ENCODE data around the gene KCNAB1.

The KCNAB1 gene

GRCh38 chr3:156140001-156140595, 19.7 kb downstream of the KCNAB1 start:
- no peak for DNase-seq

DNA sequence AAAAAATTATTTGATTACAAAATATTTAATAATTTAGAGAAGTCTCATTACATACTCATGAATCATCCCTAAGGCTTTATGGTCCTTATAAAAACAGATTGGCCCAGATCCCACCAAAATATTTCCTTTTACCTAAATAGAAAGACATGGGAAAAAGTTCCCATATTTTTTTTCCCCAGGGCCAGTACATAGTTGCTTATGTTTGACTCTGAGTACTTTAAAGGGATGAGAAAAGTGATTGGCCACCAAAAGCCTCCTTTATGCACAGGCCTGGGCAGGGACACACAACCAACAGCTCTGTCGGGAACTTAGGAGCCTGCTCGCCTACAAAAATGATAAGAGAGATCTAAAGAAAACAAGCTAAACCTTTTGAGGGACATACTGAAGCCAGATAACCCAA, 22.3 kb downstream of the KCNAB1 start:
- DNase-seq, result no peak

GRCh38 chr3:156143136-156143535, 22.8 kb downstream of the KCNAB1 start:
- DNase-seq, result no peak

DNA sequence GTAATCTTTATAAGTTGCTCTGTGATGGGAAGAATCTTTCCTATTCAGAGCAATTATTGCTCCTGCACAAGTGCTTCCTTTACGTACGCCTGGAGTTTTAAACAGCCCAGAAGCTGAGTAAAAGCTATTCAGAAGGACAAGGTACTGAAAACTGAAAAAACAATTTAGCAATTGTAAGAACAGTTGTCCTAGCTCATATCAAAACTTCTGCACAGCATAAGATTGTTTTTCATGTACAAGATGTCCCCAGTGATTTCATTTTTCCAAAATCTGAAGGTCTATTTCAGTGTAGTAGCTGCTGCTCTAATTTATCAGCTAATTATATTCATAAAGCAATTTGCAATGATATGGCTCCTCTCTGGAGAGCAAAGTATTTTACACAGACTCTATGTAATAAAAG, 23.7 kb downstream of the KCNAB1 start:
- DNase-seq, result no peak

GRCh38 chr3:156145866-156146265, 25.5 kb downstream of the KCNAB1 start:
- no peak for DNase-seq

GRCh38 chr3:156148345-156148945, 28.1 kb downstream of the KCNAB1 start:
- no peak for DNase-seq

DNA sequence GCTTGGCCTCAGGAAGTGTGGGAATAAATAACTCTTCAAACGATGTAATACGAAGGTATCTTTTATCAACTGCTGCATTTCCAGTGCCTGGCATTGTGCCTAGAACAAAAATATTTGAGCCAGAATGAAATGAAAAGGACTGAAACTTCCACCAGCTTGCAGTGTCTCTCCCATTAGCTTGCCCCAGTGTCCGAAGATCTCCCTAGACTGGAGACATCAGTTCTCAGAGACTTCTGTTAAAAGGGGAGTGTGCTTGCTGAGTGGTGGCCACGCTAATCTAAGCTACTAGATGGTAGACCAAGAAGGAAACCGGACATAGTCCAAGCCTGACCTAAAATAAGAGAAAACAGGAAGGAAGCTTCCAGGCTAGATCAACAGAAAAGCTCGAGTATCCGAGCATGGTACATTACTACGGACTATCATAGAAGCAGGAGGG, 28.6 kb downstream of the KCNAB1 start:
- no peak for DNase-seq

DNA sequence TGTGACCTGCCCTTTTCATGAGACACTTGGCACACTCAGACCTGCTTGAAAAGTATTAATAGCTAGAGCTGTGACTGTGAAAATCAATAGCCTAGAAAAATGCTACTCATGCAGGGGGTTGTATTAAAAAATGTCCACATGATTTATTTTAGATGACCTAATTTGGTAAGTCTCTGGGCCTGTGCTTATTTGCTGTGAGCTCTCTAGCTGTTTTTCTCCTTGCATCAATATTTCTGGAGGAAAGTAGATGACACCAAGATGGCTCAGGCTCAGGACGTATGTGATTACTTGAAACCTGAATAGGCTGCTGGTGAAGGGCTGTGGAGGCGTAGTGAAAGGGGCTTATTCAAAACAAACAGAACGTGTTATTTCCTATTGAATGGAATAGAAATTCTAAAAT, 29.5 kb downstream of the KCNAB1 start:
- DNase-seq, result no peak

DNA sequence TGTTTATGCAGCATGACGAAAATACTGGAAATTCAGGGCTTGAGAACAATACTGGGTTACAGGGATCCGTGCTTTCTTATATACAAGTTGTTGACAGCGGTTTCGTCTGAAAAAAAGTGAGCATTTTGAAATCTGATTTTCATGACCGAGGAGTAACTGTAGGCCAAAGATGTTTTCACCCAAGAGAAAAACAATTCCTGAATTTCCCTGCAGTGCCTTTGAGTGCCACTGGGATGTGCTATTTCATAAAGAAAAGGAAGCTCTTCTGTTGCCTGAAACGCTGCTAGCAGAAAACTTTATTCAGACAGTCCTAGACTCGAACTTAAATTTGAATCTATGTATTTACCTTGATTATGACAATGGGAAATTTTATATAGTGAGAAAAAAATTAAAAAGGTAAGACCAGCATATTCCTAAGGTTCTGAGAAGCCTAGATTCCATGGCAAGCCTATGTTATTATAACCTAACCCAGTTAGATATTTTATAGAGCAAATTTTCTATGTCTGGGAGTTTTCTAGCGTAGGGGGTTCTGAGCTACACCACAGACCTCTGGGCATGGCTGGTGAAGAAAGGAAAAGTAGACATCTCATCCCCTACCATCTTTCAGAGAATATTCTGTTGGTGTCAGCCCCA, 30.2 kb downstream of the KCNAB1 start:
- no peak for DNase-seq

DNA sequence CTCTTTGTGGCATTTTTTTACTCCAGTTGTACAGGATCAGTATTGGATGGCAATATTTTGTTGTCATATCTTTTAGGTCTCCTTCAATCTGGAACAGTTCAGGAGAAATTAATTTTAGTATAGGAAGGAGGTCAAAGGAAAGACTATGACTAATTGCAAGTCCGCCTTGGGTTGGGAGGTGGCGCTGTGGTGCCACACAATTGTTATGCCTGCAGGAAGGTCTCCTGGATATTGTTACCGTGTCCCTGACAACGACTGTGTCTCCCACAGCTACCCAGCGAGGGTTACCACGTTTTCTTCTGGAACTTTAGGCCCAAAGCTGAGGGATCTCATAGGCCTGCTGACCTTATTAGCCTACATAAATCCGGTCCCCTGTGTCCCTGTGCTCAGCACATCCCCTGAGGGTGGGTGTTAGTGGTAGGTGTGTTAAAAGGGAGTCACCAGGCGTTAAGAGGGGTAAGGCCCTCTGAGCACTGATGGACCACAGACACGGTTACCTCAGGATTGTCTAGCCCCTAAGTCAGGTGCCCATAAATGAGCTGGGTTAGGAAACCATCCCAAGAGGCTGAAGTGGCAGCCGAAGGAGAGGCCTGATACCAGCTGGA, 31.5 kb downstream of the KCNAB1 start:
- DNase-seq, result peak; percentile 64

- no peak for DNase-seq
Observed at GRCh38 chr3:156158656-156159295, 38.4 kb downstream of the KCNAB1 start.

GRCh38 chr3:156160647-156161046, 40.3 kb downstream of the KCNAB1 start:
- DNase-seq, result no peak

- no peak for DNase-seq
Observed at GRCh38 chr3:156161172-156161571, 40.8 kb downstream of the KCNAB1 start.

DNA sequence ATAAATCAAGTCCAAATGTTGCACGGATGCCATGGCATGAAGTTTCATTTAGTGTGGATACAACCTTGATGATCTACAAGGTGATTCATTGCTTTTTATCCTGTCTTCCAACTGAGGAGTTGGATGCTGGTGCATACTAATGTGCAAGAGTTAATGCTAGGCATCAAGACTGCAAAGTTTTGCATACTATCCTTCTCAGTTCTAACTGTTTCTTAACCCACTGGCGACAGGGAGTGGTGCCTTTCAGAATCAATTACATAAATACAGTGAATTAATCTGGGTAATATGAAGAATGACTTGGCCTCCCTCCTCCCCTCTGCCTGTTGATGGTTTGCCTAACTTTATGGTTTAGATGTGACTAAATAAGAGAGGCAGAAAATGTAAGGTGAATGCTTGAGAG, 43.5 kb downstream of the KCNAB1 start:
- DNase-seq, result no peak

DNA sequence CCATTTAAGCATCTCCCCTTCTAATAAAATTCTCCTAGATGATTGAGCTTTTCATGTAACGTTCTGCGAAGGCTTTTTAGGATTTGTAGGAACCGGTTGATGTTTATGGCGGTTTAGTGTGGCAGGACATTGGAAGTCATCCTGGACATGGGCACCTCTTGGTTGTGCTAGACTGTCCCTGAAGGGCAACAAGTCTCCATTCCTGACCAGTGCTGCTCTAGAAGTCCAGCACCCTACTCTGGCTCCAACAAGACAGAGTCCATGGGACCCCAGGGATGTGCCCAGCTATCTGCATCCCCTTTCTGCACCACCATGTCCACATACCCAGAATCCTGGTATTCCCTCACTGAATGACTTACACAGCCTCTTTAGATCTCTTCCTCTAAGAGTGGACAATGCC, 46.4 kb downstream of the KCNAB1 start:
- DNase-seq, result no peak

- DNase-seq, result no peak
Observed at GRCh38 chr3:156170571-156170970, 50.2 kb downstream of the KCNAB1 start.

- no peak for DNase-seq
Observed at GRCh38 chr3:156171281-156172267, 51.2 kb downstream of the KCNAB1 start.

DNA sequence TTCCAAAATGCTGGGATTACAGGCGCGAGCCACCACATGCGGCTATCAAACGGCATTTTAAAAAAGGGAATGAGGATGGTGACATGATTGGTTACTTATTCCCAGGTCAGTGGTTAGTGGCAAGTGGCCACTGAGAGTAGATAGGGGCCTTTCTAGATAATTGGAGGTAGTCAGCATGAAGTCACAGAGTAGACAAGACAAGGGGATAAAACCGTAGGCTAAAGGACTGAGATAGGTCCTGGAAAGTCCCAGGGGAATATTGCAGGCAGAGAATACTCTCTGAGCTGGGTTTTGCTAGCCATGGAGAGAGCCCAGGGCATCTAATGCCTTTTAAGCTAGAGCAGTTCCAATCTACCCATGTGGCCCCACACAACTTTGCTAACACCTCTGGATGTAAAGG, 52.2 kb downstream of the KCNAB1 start:
- no peak for DNase-seq

- no peak for DNase-seq
Observed at GRCh38 chr3:156174229-156174847, 54.0 kb downstream of the KCNAB1 start.

DNA sequence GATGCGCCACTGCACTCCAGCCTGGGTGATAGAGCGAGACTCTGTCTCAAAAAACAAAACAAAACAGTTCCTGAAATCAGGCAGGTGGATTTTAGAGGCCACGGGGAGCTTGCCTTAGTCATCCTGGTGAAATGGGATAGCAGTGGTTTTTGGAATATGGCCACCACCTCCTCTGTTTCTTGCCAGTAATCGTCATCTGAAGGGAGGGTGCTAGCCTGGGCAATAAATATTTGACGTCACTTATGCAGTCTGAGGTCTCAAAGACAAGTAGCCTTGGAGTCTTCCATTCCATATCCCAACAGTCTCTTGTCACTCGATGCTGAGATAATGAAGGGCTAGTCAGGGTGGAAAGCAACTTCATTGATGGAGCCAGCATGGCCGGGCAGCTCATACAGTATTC, 55.2 kb downstream of the KCNAB1 start:
- no peak for DNase-seq

DNA sequence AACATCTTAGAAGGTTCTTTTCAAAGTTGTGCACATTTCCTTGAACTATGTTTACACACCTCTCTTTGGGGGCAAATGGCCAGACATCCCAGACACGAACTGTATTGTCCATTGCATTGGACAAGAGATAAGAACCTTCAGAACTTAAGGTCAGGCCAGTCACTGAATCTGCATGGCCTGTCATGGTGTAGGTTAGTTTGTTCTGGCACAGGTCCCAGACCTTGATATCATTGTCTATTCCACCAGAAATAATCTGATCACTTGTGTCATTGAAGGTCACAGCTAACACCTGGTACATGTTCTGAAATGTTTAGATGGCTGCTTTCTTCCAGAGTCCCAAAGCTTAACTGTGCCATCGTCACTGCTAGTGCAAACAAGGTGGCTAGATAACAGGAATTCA, 55.7 kb downstream of the KCNAB1 start:
- no peak for DNase-seq

DNA sequence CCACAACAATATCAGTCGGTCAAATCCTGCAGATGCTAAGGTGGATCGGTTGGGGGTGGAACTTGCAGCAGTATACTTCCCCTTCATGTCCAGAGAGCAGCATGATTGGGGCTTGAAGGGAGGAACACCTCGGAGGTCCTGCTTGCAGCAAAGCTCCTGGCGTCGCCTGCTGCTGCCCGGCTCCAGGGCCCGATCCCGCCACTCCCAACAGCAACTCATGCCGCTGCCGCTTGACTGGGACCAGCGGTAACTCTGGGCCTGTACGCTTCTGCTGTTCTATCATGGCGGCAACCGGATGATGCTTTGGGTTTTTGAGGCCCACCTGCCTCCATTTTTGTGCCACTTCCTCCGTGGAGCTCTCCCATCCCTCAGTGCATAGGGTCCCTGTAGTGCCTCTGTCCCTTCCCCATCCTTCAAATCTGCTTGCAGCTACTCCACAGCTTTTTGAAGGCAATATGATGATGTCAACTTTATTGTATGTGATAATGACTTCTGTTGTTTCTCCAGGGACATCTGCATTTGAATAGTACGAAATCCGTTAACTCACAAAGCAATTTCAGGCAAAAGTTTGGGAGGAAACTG, 56.3 kb downstream of the KCNAB1 start:
- no peak for DNase-seq
